Psoas muscle (tissue), 8 donors: ENCODE data around the gene ACVR1B. TPM values are rescaled to one million over a fixed set of nuclear protein-coding genes. Genes with fewer than 3 reads are reported as not detected.
A peak's percentile ranks its signal among the peaks of the same experiment; 100 is the strongest.

Source experiments
- ATAC-seq, 4 donors: fragments of 200-7000 bp; cut with Tn5 transposase; one replicate each; pipeline ENCODE4 v1.9.1; 2020; ENCODE audit warnings: moderate library complexity in 3 of 4, mild to moderate bottlenecking in 2 of 4
- DNase-seq, 2 donors: peaks; one replicate each; pipeline ENCODE4 v3.0.0-alpha.2; 2020
- H3K27ac ChIP-seq: fragments of 200-600 bp; one replicate; pipeline ENCODE4 v1.8.0; 2022
- H3K27me3 ChIP-seq, 3 donors: fragments of 200-600 bp in 1 of 3; one replicate each; pipeline versions ENCODE4 v1.6.1 to v1.8.0; 2013 to 2022; ENCODE audit warnings: low read length in 2 of 3, mild to moderate bottlenecking in 2 of 3, moderate library complexity in 1 of 3; ENCODE audit not compliant: insufficient read depth in 3 of 3
- H3K36me3 ChIP-seq, 2 donors: fragments of 200-600 bp in 1 of 2; one replicate each; pipeline versions ENCODE4 v1.6.1 to v1.8.0; 2013 to 2022; ENCODE audit warnings: low read depth in 1 of 2, mild to moderate bottlenecking in 1 of 2, moderate library complexity in 1 of 2; ENCODE audit not compliant: insufficient read depth in 1 of 2
- H3K4me1 ChIP-seq: fragments of 200-600 bp; one replicate; pipeline ENCODE4 v1.8.0; 2022
- H3K4me3 ChIP-seq: fragments of 200-600 bp; one replicate; pipeline ENCODE4 v1.8.0; 2022; ENCODE audit warnings: mild to moderate bottlenecking
- H3K9me3 ChIP-seq: fragments of 200-600 bp; one replicate; pipeline ENCODE4 v1.8.0; 2022
- CTCF ChIP-seq: fragments of 200-600 bp; IDR thresholded peaks from one replicate; pipeline ENCODE4 v1.8.0; 2022; ENCODE audit warnings: antibody characterized with exemption
- WGBS, 3 donors: extraction: QIAGEN DNeasy Blood & Tissue Kit; methylation state at CpG; one replicate each; pipeline versions ENCODE4 v1.1.6 to v1.1.7; 2013; 5-methylcytosine and 5-hydroxymethylcytosine counted together
- intact Hi-C, 2 donors: fragments of 100-400 bp; cut with DNase I; formaldehyde crosslinking; loops; one replicate each; pipeline versions ENCODE4 v1.11.0 to v1.14.2; 2022
- polyA plus RNA-seq, 3 donors: library from polyadenylated mRNA; stranded (reverse); fragments of 200-250 nt; gene quantifications; one replicate each; pipeline ENCODE4 v1.2.3, GENCODE V29; 2013
- total RNA-seq, 4 donors: library from RNA; stranded (reverse); fragmentation: NEBNext Ultra II Directional in 2 of 4; extraction: Animal tissue kit (Norgen Biotek cat#: 25700) in 2 of 4; gene quantifications; one replicate each; pipeline versions ENCODE4 v1.2.1 to v1.2.4, GENCODE V29; 2021 to 2023
- donor health status: healthy with polysubstance abuse.
- donor health status: DM: no; HTN: no; CAD: no; lungs with moderate emphysema.
- donor health status: Bipolar disorder and iron deficiency.
- donor health status: healthy.
- donor health status: DM: yes; HTN: yes; CAD: no.
- donor health status: DM: no; HTN: no; CAD: no.
- donor health status: DM: no; HTN: no; CAD: no.
- donor health status: DM: yes; HTN: yes; CAD: no.

The ACVR1B gene
- total and polyA plus RNA-seq, 7 donors = 5.8 to 16.6 (median 12.7) TPM

DNA sequence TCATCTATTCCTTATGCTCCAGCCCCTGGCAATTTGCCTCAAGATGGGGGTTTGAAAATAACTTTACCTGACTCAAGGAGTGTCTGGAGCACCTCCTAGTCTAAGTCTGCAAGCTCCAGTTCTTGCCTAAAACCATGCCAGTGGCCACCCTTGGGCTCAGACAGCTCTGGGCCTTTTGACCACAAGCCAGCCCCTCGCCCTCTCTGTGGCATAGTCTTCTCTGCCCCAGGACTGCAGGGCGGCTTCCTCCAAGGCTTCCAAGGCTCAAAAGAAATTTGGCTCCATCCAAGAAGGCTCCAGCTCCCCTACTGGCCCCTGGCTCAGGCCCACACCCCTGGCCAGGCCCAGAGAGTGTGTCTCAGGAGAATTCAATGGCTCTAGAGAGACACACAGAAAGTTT lies 29.4 kb upstream of the ACVR1B start:
- Histone ChIP-seq H3K36me3 (peaks cover 0 to 16% of the 10 kb centered on the region in 2 donors), H3K9me3 (no peaks in the 10 kb centered on the region), H3K4me1 (peaks cover 50% of the 10 kb centered on the region), H3K27ac (peak overlapping the region; percentile 74), H3K4me3 (no peak overlapping the region), H3K27me3 (no peaks in the 10 kb centered on the region)
- intact Hi-C loops = no loop called here
- ATAC-seq = no peak
- DNase-seq = no peak
- whole genome bisulfite sequencing, 3 donors = 93 to 96% (median 94%) methylated on average over 2 of the region's 2 CpGs
- TF ChIP-seq CTCF = no peak

DNA sequence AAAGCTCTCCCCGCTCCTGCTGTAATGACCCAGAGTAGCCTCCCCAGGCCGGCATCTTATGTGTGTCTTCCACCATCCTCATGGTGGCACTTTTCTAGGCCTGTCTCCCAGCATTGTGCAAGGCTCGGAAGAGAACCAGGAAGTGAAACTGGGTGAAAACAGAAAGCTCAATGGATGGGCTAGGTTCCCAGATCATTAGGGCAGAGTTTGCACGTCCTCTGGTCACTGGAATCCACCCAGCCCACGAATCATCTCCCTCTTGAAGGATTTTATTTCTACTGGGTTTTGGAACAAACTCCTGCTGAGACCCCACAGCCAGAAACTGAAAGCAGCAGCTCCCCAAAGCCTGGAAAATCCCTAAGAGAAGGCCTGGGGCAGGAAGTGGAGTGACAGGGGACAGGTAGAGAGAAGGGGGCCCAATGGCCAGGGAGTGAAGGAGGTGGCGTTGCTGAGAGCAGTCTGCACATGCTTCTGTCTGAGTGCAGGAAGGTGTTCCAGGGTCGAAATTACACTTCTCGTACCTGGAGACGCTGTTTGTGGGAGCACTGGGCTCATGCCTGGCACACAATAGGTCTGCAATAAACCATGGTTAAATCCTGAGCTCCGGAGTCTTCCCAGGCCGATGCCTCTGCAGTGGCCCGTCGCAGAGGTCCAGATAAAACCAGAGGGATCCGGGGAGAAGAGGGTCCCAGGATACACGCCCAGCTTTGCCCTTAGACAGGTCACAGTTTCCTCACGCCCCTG lies 28.6 kb upstream of the ACVR1B start:
- Histone ChIP-seq H3K27ac (peak overlapping the region; percentile 74), H3K4me3 (peak overlapping the region; percentile 41), H3K27me3 (no peaks in the 10 kb centered on the region), H3K9me3 (no peaks in the 10 kb centered on the region), H3K36me3 (peaks cover 0 to 16% of the 10 kb centered on the region in 2 donors), H3K4me1 (peaks cover 47% of the 10 kb centered on the region)
- intact Hi-C loops = loop anchor here in 1 of 2 donors (1.0 kb wide), 1 partner anchor 28 kb away; no protein-coding TSS in a partner anchor
- ATAC-seq = peak in 3 of 4 donors; percentile 34 to 59 (median 35)
- DNase-seq = peak; percentile 58 to 82
- no peak for TF ChIP-seq CTCF
- 48 to 59% (median 50%) methylated on average over 16 of the region's 16 CpGs for WGBS, 3 donors

DNA sequence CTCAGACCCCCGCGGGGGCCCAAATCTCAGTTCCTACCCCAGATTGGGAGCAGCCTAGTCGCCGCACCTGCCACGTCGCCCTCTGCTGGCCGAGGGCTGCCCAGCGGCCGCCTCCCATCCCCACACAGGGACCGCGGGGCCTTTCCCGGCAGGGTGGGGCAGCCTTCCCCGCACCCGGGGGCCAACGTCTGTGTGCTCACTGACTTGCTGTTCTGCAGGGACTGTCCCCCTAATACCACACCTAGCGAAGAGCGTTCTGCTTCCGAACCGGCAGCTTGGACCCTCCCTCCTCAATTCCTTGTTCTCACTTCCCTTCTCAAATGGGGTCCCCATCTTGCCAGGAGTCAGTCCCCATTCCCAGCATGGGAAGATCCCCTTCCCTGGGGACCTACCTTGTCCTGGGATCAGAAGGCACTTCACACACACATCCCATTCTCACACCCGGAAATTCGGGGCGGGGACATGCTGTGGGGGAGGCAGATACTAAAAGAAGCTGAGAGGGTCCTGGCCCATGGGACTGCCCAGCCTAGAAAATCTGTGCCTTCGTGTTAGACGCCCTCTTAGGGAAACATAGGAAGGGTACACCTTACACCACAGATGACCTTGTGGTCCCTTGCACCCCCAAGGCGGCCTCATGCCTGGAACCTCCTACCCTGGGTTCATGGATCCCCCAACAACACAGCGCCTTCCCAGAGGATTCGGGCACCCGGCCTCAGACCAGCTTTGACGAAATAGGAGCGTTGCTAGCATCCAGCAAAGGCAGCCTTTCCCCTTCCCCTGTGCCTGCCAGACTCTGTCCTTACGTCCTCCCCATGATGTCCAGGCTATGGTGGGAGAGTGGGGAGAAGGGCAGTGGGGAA lies 27.8 kb upstream of the ACVR1B start:
- intact Hi-C loops = loop anchor here in 1 of 2 donors (1.0 kb wide), 1 partner anchor 28 kb away; no protein-coding TSS in a partner anchor
- Histone ChIP-seq H3K4me1 (peaks cover 39% of the 10 kb centered on the region), H3K27me3 (no peaks in the 10 kb centered on the region), H3K9me3 (no peaks in the 10 kb centered on the region), H3K4me3 (peak overlapping the region; percentile 41), H3K36me3 (peaks cover 0 to 14% of the 10 kb centered on the region in 2 donors), H3K27ac (peak overlapping the region; percentile 74)
- DNase-seq = peak; percentile 76 to 88
- 25 to 33% (median 25%) methylated on average over 30 to 31 of the region's 31 CpGs for WGBS, 3 donors
- ATAC-seq = peak; percentile 61 to 82 (median 67)
- TF ChIP-seq CTCF = peak; percentile 80

- H3K4me1 ChIP-seq = peaks cover 38% of the 10 kb centered on the region
- peaks cover 0 to 8% of the 10 kb centered on the region in 2 donors for H3K36me3 ChIP-seq
- intact Hi-C loops = no loop called here
- no peak for TF ChIP-seq CTCF
- no peaks in the 10 kb centered on the region for H3K9me3 ChIP-seq
- ATAC-seq = no peak
- H3K27ac ChIP-seq = no peak overlapping the region
- WGBS, 3 donors = 84 to 91% (median 87%) methylated on average over 5 of the region's 5 CpGs
- H3K4me3 ChIP-seq = no peak overlapping the region
- DNase-seq = no peak
- H3K27me3 ChIP-seq = no peaks in the 10 kb centered on the region
Measured at GRCh38 chr12:51924551-51925319, 26.8 kb upstream of the ACVR1B start.
